GM21786 (cell line): ENCODE measurements around the gene RCOR1.

ENCODE experiments used
- ATAC-seq: cut with Tn5 transposase; IDR thresholded peaks from one replicate; pipeline ENCODE4 v1.9.1; 2021; ENCODE audit not compliant: unreplicated experiment

RCOR1 gene

GRCh38 chr14:102668291-102668873 is 75.9 kb downstream of the RCOR1 start:
- ATAC-seq = no peak

GRCh38 chr14:102671410-102671809 is 79.0 kb downstream of the RCOR1 start:
- no peak for ATAC-seq

GRCh38 chr14:102672410-102672960 is 80.0 kb downstream of the RCOR1 start:
- ATAC-seq = no peak

- no peak for ATAC-seq
These were observed 82.9 kb downstream of the RCOR1 start for GRCh38 chr14:102675396-102675795.

GRCh38 chr14:102678394-102678793 is 85.9 kb downstream of the RCOR1 start:
- no peak for ATAC-seq

GRCh38 chr14:102683399-102684297 is 91.2 kb downstream of the RCOR1 start:
- ATAC-seq = no peak

- no peak for ATAC-seq
These were observed 91.8 kb downstream of the RCOR1 start for GRCh38 chr14:102684298-102684663.

- ATAC-seq = no peak
These were observed 93.8 kb downstream of the RCOR1 start for GRCh38 chr14:102686196-102686801.

GRCh38 chr14:102688290-102688689 is 95.8 kb downstream of the RCOR1 start:
- ATAC-seq = no peak

GRCh38 chr14:102690509-102691286 is 98.2 kb downstream of the RCOR1 start:
- ATAC-seq = no peak

GRCh38 chr14:102691763-102692162 is 99.3 kb downstream of the RCOR1 start:
- no peak for ATAC-seq

- ATAC-seq = no peak
These were observed 99.9 kb downstream of the RCOR1 start for GRCh38 chr14:102692334-102692733.

- no peak for ATAC-seq
These were observed 100.7 kb downstream of the RCOR1 start for GRCh38 chr14:102693006-102693755.

GRCh38 chr14:102694530-102695166 is 102.2 kb downstream of the RCOR1 start:
- no peak for ATAC-seq

GRCh38 chr14:102695167-102695555 is 102.7 kb downstream of the RCOR1 start:
- ATAC-seq = no peak

GRCh38 chr14:102696332-102696731 is 103.9 kb downstream of the RCOR1 start:
- no peak for ATAC-seq

- ATAC-seq = no peak
These were observed 104.5 kb downstream of the RCOR1 start for GRCh38 chr14:102696856-102697495.

GRCh38 chr14:102697501-102697900 is 105.1 kb downstream of the RCOR1 start:
- no peak for ATAC-seq

GRCh38 chr14:102699416-102700110 is 107.1 kb downstream of the RCOR1 start:
- ATAC-seq = no peak
